ENCODE measurements around the gene POMT2. TPM values are rescaled to one million over a fixed set of nuclear protein-coding genes. Genes with fewer than 3 reads are reported as not detected.
A peak's percentile ranks its signal among the peaks of the same experiment; 100 is the strongest.
"Not testable (repeated sequence)": the region's sequence is repeated elsewhere in the genome, so short reads cannot be mapped to it uniquely, and the experiment has no call there.

The POMT2 gene
- total RNA-seq, 1 donor from 2014 or later = 51.5 TPM

GRCh38 chr14:77337880-77338279 lies 17.2 kb upstream of the POMT2 start:
- H3K27ac Mint-ChIP-seq = no peak overlapping the region
- H3K9me3 Mint-ChIP-seq = no peaks in the 10 kb centered on the region
- peaks cover 15% of the 10 kb centered on the region for H3K36me3 Mint-ChIP-seq
- H3K4me1 Mint-ChIP-seq (ENCODE audit: unreplicated experiment) = peaks cover 37% of the 10 kb centered on the region
- DNase-seq (ENCODE audit: extremely low spot score, unreplicated experiment) = no peak
- no peak overlapping the region for H3K4me3 Mint-ChIP-seq
- TF ChIP-seq CTCF (conservative IDR thresholded peaks at IDR 0.05) = no peak
- H3K27me3 Mint-ChIP-seq = no peaks in the 10 kb centered on the region

GRCh38 chr14:77337255-77337654 lies 16.6 kb upstream of the POMT2 start:
- not testable (repeated sequence) for H3K36me3 Mint-ChIP-seq; H3K9me3 Mint-ChIP-seq; H3K27ac Mint-ChIP-seq; H3K27me3 Mint-ChIP-seq; H3K4me3 Mint-ChIP-seq; DNase-seq (ENCODE audit: extremely low spot score, unreplicated experiment)
- H3K4me1 Mint-ChIP-seq (ENCODE audit: unreplicated experiment) = peaks cover 33% of the 10 kb centered on the region

GRCh38 chr14:77335576-77335975 lies 14.9 kb upstream of the POMT2 start:
- Mint-ChIP-seq H3K4me3 (no peak overlapping the region), H3K27me3 (no peaks in the 10 kb centered on the region), H3K9me3 (no peaks in the 10 kb centered on the region), H3K4me1 (ENCODE audit: unreplicated experiment) (peaks cover 33% of the 10 kb centered on the region), H3K36me3 (peaks cover 4% of the 10 kb centered on the region), H3K27ac (no peak overlapping the region)
- no peak for TF ChIP-seq CTCF (conservative IDR thresholded peaks at IDR 0.05)
- DNase-seq (ENCODE audit: extremely low spot score, unreplicated experiment) = no peak

GRCh38 chr14:77329872-77330271 lies 9.2 kb upstream of the POMT2 start:
- no peak for DNase-seq (ENCODE audit: extremely low spot score, unreplicated experiment)
- Mint-ChIP-seq H3K4me3 (no peak overlapping the region), H3K4me1 (ENCODE audit: unreplicated experiment) (peaks cover 3% of the 10 kb centered on the region), H3K36me3 (no peaks in the 10 kb centered on the region), H3K27ac (no peak overlapping the region), H3K9me3 (no peaks in the 10 kb centered on the region), H3K27me3 (no peaks in the 10 kb centered on the region)
- no peak for TF ChIP-seq CTCF (conservative IDR thresholded peaks at IDR 0.05)

- Mint-ChIP-seq H3K9me3 (no peaks in the 10 kb centered on the region), H3K4me3 (no peak overlapping the region), H3K36me3 (no peaks in the 10 kb centered on the region), H3K4me1 (ENCODE audit: unreplicated experiment) (peaks cover 2% of the 10 kb centered on the region), H3K27ac (no peak overlapping the region), H3K27me3 (no peaks in the 10 kb centered on the region)
- no peak for TF ChIP-seq CTCF (conservative IDR thresholded peaks at IDR 0.05)
- no peak for DNase-seq (ENCODE audit: extremely low spot score, unreplicated experiment)
These were observed 6.4 kb upstream of the POMT2 start for GRCh38 chr14:77327111-77327510.

- TF ChIP-seq CTCF (conservative IDR thresholded peaks at IDR 0.05) = no peak
- peaks cover 6% of the 10 kb centered on the region for H3K4me1 Mint-ChIP-seq (ENCODE audit: unreplicated experiment)
- no peak for DNase-seq (ENCODE audit: extremely low spot score, unreplicated experiment)
- no peak overlapping the region for H3K4me3 Mint-ChIP-seq
- H3K27me3 Mint-ChIP-seq = no peaks in the 10 kb centered on the region
- no peaks in the 10 kb centered on the region for H3K36me3 Mint-ChIP-seq
- H3K9me3 Mint-ChIP-seq = no peaks in the 10 kb centered on the region
- H3K27ac Mint-ChIP-seq = peak overlapping the region; percentile 20
These were observed 5.0 kb upstream of the POMT2 start for GRCh38 chr14:77325746-77326094.
